Activated naive CD4-positive, alpha-beta T cell treated with Interleukin-2 at 50 U/mL for 16 hours (primary cell): ENCODE measurements around the gene DUSP3.
A peak's percentile ranks its signal among the peaks of the same experiment; 100 is the strongest.

Source experiments
- DNase-seq: peaks from one replicate; pipeline ENCODE4 v3.0.0-alpha.2; 2020

The DUSP3 gene

GRCh38 chr17:43778337-43779144, at the start of gene DUSP3:
TSS of gene DUSP3 (minus strand) at chr17:43778977. CDS start at chr17:43778924, 53 bp downstream.
- DNase-seq: peak; percentile 77

GRCh38 chr17:43827596-43827995, 48.8 kb upstream of the DUSP3 start:
- DNase-seq: no peak

- no peak for DNase-seq
These were observed 47.4 kb upstream of the DUSP3 start for GRCh38 chr17:43826206-43826605.

- no peak for DNase-seq
These were observed 46.8 kb upstream of the DUSP3 start for GRCh38 chr17:43825567-43825966.

- no peak for DNase-seq
These were observed 44.7 kb upstream of the DUSP3 start for GRCh38 chr17:43823350-43824084.

GRCh38 chr17:43822570-43823190, 43.9 kb upstream of the DUSP3 start:
- no peak for DNase-seq

- DNase-seq: no peak
These were observed 42.0 kb upstream of the DUSP3 start for GRCh38 chr17:43820759-43821158.

GRCh38 chr17:43818966-43819365, 40.2 kb upstream of the DUSP3 start:
- DNase-seq: no peak

GRCh38 chr17:43817826-43818225, 39.0 kb upstream of the DUSP3 start:
- DNase-seq: no peak

GRCh38 chr17:43816336-43817320, 37.9 kb upstream of the DUSP3 start:
- DNase-seq: no peak

GRCh38 chr17:43814714-43815113, 35.9 kb upstream of the DUSP3 start:
- no peak for DNase-seq

GRCh38 chr17:43814026-43814425, 35.2 kb upstream of the DUSP3 start:
- DNase-seq: no peak

GRCh38 chr17:43813386-43813785, 34.6 kb upstream of the DUSP3 start:
- no peak for DNase-seq

- no peak for DNase-seq
These were observed 33.9 kb upstream of the DUSP3 start for GRCh38 chr17:43812396-43813265.

GRCh38 chr17:43810823-43811222, 32.0 kb upstream of the DUSP3 start:
- no peak for DNase-seq

- DNase-seq: no peak
These were observed 31.5 kb upstream of the DUSP3 start for GRCh38 chr17:43810226-43810715.

GRCh38 chr17:43809121-43809520, 30.3 kb upstream of the DUSP3 start:
- no peak for DNase-seq

GRCh38 chr17:43808076-43808475, 29.3 kb upstream of the DUSP3 start:
- DNase-seq: no peak

- no peak for DNase-seq
These were observed 26.3 kb upstream of the DUSP3 start for GRCh38 chr17:43805117-43805516.

- no peak for DNase-seq
These were observed 25.0 kb upstream of the DUSP3 start for GRCh38 chr17:43803758-43804157.

- no peak for DNase-seq
These were observed 23.1 kb upstream of the DUSP3 start for GRCh38 chr17:43801844-43802243.
